ENCODE measurements around the gene GJA1.
"Not testable (repeated sequence)": the region's sequence is repeated elsewhere in the genome, so short reads cannot be mapped to it uniquely, and the experiment has no call there.

Gene GJA1

GRCh38 chr6:121436960-121437850 lies 1.8 kb downstream of the GJA1 start:
- no peak for DNase-seq (ENCODE audit: low read depth)

GRCh38 chr6:121437851-121438651 lies 2.6 kb downstream of the GJA1 start:
- DNase-seq (ENCODE audit: low read depth) = no peak

GRCh38 chr6:121438869-121439268 lies 3.4 kb downstream of the GJA1 start:
- DNase-seq (ENCODE audit: low read depth) = no peak

DNA sequence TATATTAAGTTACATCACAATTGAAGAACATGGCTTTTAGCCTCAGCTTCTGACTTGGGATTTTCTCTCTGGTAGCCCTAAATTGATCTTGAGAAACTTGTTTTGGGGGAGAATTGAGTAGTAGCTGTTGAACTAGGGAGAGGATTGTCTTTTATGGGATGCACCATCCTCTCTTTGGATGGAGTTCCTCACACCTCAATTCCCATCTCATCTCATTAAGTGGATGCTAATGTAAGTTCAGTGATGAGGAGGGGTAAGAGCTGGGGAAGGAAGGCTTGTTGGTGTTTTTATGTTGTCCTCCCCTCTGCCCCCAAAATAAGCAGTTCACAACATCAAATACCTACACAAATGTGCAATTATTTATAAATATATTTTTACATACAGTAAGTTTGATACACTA lies 4.0 kb downstream of the GJA1 start:
- DNase-seq (ENCODE audit: low read depth) = no peak

GRCh38 chr6:121439926-121440325 lies 4.5 kb downstream of the GJA1 start:
- no peak for DNase-seq (ENCODE audit: low read depth)

GRCh38 chr6:121441477-121441876 lies 6.0 kb downstream of the GJA1 start:
- no peak for DNase-seq (ENCODE audit: low read depth)

DNA sequence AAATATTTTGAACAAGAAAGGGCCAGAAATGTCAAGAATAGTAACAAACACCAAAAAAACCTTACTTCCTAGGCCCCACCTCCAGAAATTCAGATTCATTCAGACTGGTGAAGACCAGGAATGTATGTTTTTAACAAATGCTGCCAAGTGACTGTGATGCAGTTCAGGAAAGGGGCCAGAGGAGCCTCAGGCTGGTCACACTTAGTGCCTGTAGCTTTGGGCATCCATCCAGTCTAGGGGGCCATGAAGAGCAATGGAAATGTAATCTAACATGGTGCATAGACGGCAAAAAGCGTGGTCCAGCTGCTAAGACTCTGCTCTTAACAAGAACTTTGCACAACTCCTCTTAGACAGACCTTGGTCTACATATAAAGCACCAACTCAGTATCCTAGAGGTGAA lies 7.1 kb downstream of the GJA1 start:
- DNase-seq (ENCODE audit: low read depth) = no peak

DNA sequence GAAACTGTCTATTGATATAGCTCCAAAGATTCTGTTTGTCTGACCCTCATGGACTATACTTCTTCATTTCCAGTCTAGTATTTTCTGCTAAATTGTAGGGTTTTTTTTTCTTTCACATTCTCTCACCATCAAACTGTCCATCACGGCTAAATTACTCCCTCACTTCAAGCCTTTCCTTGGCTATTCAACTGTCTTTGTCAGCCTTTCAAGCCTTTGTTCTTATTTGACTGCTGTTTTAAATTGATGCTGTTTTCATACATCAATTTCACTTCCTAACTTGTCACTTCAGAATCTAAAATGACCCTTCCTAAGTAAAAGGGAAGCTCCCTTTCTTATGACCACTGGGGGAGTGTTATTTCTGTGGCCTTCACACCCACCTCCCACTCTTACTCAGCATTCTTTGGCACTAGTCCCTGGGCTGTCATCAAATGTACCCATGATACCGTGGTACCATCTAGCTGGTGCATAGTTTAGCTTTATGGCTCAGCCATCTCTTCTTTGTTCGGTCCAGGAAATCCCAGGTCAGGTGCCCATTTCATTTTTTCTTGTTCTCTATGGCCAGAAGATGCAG lies 8.6 kb downstream of the GJA1 start:
- DNase-seq (ENCODE audit: low read depth) = no peak

- DNase-seq (ENCODE audit: low read depth) = not testable (repeated sequence)
Measured at GRCh38 chr6:121446705-121447104, 11.3 kb downstream of the GJA1 start.

DNA sequence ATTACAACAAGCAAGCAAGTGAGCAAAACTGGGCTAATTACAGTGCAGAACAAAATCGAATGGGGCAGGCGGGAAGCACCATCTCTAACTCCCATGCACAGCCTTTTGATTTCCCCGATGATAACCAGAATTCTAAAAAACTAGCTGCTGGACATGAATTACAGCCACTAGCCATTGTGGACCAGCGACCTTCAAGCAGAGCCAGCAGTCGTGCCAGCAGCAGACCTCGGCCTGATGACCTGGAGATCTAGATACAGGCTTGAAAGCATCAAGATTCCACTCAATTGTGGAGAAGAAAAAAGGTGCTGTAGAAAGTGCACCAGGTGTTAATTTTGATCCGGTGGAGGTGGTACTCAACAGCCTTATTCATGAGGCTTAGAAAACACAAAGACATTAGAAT lies 12.3 kb downstream of the GJA1 start:
- DNase-seq (ENCODE audit: low read depth) = not testable (repeated sequence)

DNA sequence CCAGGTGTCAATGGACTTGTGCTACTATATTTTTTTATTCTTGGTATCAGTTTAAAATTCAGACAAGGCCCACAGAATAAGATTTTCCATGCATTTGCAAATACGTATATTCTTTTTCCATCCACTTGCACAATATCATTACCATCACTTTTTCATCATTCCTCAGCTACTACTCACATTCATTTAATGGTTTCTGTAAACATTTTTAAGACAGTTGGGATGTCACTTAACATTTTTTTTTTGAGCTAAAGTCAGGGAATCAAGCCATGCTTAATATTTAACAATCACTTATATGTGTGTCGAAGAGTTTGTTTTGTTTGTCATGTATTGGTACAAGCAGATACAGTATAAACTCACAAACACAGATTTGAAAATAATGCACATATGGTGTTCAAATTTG lies 13.1 kb downstream of the GJA1 start:
- DNase-seq (ENCODE audit: low read depth) = not testable (repeated sequence)

DNA sequence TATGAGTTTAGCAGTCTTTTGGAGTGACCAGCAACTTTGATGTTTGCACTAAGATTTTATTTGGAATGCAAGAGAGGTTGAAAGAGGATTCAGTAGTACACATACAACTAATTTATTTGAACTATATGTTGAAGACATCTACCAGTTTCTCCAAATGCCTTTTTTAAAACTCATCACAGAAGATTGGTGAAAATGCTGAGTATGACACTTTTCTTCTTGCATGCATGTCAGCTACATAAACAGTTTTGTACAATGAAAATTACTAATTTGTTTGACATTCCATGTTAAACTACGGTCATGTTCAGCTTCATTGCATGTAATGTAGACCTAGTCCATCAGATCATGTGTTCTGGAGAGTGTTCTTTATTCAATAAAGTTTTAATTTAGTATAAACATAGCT lies 13.9 kb downstream of the GJA1 start:
- DNase-seq (ENCODE audit: low read depth) = no peak

DNA sequence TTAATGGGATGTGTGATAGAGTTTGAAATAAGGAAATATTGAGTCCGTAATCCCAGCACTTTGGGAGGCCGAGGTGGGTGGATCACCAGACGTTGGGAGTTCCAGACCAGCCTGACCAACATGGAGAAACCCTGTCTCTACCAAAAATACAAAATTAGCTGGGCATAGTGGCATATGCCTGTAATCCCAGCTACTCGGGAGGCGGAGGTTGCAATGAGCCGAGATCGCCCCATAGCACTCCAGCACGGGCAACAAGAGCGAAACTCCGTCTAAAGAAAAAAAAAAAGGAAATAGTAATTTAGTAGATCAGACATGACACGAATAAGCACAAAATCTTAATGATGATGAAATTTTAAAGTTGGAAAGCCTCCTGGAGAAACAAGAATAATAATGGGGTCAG lies 14.8 kb downstream of the GJA1 start:
- no peak for DNase-seq (ENCODE audit: low read depth)

GRCh38 chr6:121451250-121451649 lies 15.8 kb downstream of the GJA1 start:
- no peak for DNase-seq (ENCODE audit: low read depth)

GRCh38 chr6:121453191-121453590 lies 17.7 kb downstream of the GJA1 start:
- no peak for DNase-seq (ENCODE audit: low read depth)

DNA sequence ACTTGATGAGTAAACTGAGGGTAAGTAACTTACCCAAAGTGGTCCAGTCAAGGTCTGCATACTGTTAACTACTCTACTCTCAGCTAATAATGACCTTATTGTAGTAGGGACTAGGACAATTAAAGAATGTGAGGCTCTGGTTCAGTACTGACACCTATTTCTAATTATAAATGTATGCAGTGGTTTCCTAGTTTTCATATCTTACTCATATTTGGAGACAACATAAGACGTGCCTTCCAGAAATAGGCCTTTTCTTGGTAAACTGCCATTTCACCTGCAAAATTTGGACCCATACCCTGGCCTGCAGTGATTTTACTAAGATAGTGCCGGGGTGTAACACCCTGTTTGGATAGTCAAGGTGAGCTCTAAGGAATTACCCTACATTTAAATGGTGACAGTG lies 24.7 kb downstream of the GJA1 start:
- DNase-seq (ENCODE audit: low read depth) = no peak

- DNase-seq (ENCODE audit: low read depth) = no peak
Measured at GRCh38 chr6:121463087-121463486, 27.6 kb downstream of the GJA1 start.

- no peak for DNase-seq (ENCODE audit: low read depth)
Measured at GRCh38 chr6:121465101-121465500, 29.7 kb downstream of the GJA1 start.

GRCh38 chr6:121479486-121480098 lies 44.1 kb downstream of the GJA1 start:
- no peak for DNase-seq (ENCODE audit: low read depth)

DNA sequence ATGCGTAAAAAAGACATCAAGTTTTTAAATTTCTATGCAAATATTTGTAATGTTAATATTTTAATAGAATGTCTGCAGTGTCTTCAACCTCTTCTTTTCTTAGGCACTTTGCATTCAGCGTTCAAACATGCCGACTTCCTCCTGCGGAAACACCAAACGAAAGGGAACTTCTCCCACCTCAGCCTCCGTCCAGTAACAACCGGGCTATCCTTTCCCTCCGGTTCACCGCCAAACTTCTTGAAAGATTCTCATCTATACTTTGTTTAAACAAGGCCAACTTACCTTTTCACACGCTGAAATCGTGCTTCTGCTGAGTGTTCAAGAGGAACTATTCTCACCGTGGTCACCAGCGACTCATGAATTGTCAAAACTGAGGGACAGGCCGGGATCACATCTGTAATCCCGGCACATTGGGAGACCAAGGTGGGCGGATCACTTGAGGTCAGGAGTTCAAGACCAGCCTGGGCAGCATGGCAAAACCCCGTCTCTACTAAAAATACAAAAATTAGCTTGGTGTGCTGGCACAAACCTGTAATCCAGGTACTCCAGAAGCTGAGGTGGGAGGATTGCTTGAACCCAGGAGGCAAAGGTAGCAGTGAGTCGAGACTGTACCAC lies 44.8 kb downstream of the GJA1 start:
- no peak for DNase-seq (ENCODE audit: low read depth)

DNA sequence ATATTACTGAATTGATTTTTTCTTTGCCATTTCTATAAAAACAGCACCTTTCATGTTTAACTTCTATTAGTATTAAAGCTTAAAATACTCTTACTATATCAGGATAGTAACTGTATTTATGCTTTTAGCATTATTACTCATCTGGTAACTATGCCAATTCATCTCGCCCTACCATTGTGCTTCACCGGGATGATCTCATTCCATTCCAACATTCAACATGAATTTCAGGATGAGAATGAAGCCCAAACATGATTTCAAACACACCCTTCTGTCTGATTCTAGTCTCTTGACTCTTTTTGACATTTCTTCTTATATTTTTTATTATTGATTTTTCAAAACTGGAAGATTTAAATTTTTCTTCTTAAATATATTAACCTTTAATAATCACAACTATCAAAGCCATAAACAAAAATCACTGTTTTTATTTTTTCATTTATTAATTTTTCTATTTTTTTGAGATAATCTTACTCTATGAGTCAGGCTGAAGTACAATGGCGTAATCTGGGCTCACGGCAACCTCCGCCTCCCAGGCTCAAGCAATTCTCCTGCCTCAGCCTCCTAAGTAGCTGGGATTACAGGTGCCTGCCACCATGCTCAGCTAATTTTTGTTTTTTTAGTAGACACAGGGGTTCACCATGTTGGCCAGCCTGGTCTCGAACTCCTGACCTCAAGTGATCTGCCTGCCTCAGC lies 46.7 kb downstream of the GJA1 start:
- DNase-seq (ENCODE audit: low read depth) = no peak
